K562 (cell line): ENCODE data around the gene ZNF862.

ENCODE experiments used
- CBX5 ChIP-seq: IDR thresholded peaks from 2 replicates; pipeline ENCODE4 v1.6.1; 2014; ENCODE audit warnings: low read depth, borderline replicate concordance
- HNRNPUL1 ChIP-seq: fragments of 200-400 bp; formaldehyde crosslinking; IDR thresholded peaks from 2 replicates; pipeline ENCODE4 v1.6.1; 2017; ENCODE audit warnings: low read length
- KLF16 ChIP-seq: IDR thresholded peaks from 2 replicates; pipeline ENCODE4 v1.6.1; 2016; ENCODE audit warnings: antibody characterized with exemption
- PHF8 ChIP-seq: fragments of 200-600 bp; sonication (generic); IDR thresholded peaks from 2 replicates; pipeline ENCODE4 v1.6.1; 2012; ENCODE audit warnings: mixed run types, mild to moderate bottlenecking, inconsistent platforms, low read length, moderate library complexity, borderline replicate concordance
- POLR2A ChIP-seq: fragments of 450-650 bp; conservative IDR thresholded peaks from 2 replicates; pipeline ENCODE4 v1.6.1; 2016
- PTBP1 ChIP-seq: fragments of 200-400 bp; formaldehyde crosslinking; IDR thresholded peaks from 2 replicates; pipeline ENCODE4 v1.6.1; 2017; ENCODE audit warnings: low read depth, low read length
- SOX6 ChIP-seq: fragments of 450-650 bp; IDR thresholded peaks from 2 replicates; pipeline ENCODE4 v1.6.1; 2014; ENCODE audit warnings: mild to moderate bottlenecking
- SP1 ChIP-seq: sonication (generic); formaldehyde crosslinking; IDR thresholded peaks from 2 replicates; pipeline ENCODE4 v1.8.1; 2022; ENCODE audit warnings: mild to moderate bottlenecking, missing genetic modification reagents
- TAF7 ChIP-seq: fragments of 450-650 bp; IDR thresholded peaks from 2 replicates; pipeline ENCODE4 v1.6.1; 2016; ENCODE audit warnings: missing genetic modification characterization, missing compliant biosample characterization
- TBP ChIP-seq: optimal IDR thresholded peaks from 2 replicates; pipeline ENCODE3; 2011; ENCODE audit warnings: low read depth, low read length, improper control_type of control experiment
- TSC22D4 ChIP-seq: fragments of 450-650 bp; IDR thresholded peaks from 2 replicates; pipeline ENCODE4 v1.6.1; 2016; ENCODE audit warnings: missing genetic modification characterization, missing biosample characterization, control low read depth
- ZNF121 ChIP-seq: sonication (generic); formaldehyde crosslinking; conservative IDR thresholded peaks from 2 replicates; pipeline ENCODE4 v1.8.0; 2022; ENCODE audit warnings: missing genetic modification reagents
- TF ChIP-seq, protein P1 (sequence below), 3 experiments: IDR thresholded peaks in 2 of 3; conservative IDR thresholded peaks in 1 of 3; 2 replicates each; pipeline ENCODE4 v1.5.1; 2011 to 2012; ENCODE audit warnings: low read length in 3 of 3, mild to moderate bottlenecking in 3 of 3, control low read depth in 2 of 3, improper control_type of control experiment in 1 of 3, inconsistent platforms in 1 of 3, low read depth in 1 of 3, mixed read lengths in 1 of 3, moderate library complexity in 1 of 3; ENCODE audit not compliant: insufficient read depth in 2 of 3
- TF ChIP-seq, protein P2 (sequence below): sonication (generic); formaldehyde crosslinking; IDR thresholded peaks from 2 replicates; pipeline ENCODE4 v1.8.0; 2022; ENCODE audit warnings: missing genetic modification reagents, mild to moderate bottlenecking, borderline replicate concordance

DNA sequence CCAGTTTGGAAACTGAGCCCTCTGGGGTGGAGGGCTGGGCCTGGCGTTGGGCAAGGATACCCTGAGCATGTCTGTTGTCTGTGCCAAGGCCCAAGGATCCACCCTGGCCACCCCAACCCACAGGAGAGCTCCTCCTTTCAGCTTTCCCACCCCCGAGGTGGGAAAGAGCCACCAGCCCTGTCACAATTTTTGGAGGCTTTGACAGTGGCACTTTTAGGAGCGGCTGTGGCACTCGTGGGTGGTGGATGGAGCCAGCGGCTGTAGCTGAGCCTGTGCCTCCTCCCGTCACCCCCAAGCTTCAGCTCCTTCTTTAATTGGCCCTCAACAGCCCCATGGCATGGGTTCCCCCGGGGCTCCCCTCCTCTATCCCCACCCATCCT lies 18.2 kb upstream of the ZNF862 start:
- TF ChIP-seq SOX6 (no peak), ZNF121 (CRISPR knock-in tag) (no peak), HNRNPUL1 (no peak), TAF7 (tag) (no peak), KLF16 (no peak), TBP (no peak), POLR2A (no peak), SP1 (CRISPR knock-in tag) (no peak), PHF8 (no peak), PTBP1 (no peak), TSC22D4 (no peak), CBX5 (no peak)
- TF ChIP-seq, protein P1, sequence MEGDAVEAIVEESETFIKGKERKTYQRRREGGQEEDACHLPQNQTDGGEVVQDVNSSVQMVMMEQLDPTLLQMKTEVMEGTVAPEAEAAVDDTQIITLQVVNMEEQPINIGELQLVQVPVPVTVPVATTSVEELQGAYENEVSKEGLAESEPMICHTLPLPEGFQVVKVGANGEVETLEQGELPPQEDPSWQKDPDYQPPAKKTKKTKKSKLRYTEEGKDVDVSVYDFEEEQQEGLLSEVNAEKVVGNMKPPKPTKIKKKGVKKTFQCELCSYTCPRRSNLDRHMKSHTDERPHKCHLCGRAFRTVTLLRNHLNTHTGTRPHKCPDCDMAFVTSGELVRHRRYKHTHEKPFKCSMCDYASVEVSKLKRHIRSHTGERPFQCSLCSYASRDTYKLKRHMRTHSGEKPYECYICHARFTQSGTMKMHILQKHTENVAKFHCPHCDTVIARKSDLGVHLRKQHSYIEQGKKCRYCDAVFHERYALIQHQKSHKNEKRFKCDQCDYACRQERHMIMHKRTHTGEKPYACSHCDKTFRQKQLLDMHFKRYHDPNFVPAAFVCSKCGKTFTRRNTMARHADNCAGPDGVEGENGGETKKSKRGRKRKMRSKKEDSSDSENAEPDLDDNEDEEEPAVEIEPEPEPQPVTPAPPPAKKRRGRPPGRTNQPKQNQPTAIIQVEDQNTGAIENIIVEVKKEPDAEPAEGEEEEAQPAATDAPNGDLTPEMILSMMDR (IDR thresholded peaks at IDR 0.05 in 2 of 3, conservative IDR thresholded peaks at IDR 0.05 in 1 of 3; ENCODE audit: insufficient read depth in 2 of 3, low read depth in 1 of 3, low read length in 3 of 3): no peak
- TF ChIP-seq, protein P2, sequence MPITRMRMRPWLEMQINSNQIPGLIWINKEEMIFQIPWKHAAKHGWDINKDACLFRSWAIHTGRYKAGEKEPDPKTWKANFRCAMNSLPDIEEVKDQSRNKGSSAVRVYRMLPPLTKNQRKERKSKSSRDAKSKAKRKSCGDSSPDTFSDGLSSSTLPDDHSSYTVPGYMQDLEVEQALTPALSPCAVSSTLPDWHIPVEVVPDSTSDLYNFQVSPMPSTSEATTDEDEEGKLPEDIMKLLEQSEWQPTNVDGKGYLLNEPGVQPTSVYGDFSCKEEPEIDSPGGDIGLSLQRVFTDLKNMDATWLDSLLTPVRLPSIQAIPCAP: no peak
